NT2/D1 (cell line): ENCODE measurements around the gene SLCO2B1.

ENCODE experiments used
- SUZ12 ChIP-seq: IDR thresholded peaks from 2 replicates; pipeline ENCODE4 v1.6.1; 2011; ENCODE audit not compliant: insufficient read length, insufficient read depth; ENCODE audit errors: extremely low read depth
- YY1 ChIP-seq: IDR thresholded peaks from 2 replicates; pipeline ENCODE4 v1.6.1; 2011; ENCODE audit not compliant: insufficient read length, insufficient read depth
- ZNF274 ChIP-seq: IDR thresholded peaks from 2 replicates; pipeline ENCODE4 v1.6.1; 2011; ENCODE audit warnings: mild to moderate bottlenecking, low read depth, low read length

DNA sequence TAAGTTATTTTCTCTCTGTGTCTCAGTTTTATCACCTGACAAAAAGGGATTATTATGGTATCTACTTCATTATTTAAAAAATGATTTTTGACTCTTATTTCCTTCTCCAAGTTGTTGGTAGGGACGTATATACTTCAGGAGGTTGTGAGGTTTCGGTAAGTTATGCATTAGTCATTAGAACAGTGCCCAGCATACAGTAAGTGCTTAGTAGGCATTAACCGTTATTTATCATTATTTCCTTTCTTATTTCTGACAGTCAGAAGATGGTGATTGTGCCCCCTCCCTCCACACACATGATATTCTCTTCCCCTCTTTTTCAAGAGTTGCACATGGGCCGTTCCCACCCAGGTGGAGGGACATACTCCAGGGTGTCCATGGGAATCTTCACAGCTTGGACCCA lies 36.1 kb downstream of the SLCO2B1 start:
- no peak for TF ChIP-seq ZNF274
- TF ChIP-seq YY1, result no peak
- no peak for TF ChIP-seq SUZ12
